SH-SY5Y (cell line): ENCODE measurements around the gene RPUSD4.

Source experiments
- GATA2 ChIP-seq: IDR thresholded peaks from 2 replicates; pipeline ENCODE4 v1.6.1; 2011; ENCODE audit warnings: mild to moderate bottlenecking, low read depth, low read length
- GATA3 ChIP-seq: IDR thresholded peaks from 2 replicates; pipeline ENCODE4 v1.6.1; 2011; ENCODE audit warnings: low read depth, mild to moderate bottlenecking, low read length, moderate library complexity

- TF ChIP-seq GATA2 (no peak), GATA3 (no peak)
These were observed 8.1 kb upstream of the RPUSD4 start for GRCh38 chr11:126219547-126219946.
